Tibial nerve (tissue), 4 donors: ENCODE data around the gene DPH5.

Source experiments
- EP300 ChIP-seq, 2 donors: sonication (generic); formaldehyde crosslinking; IDR thresholded peaks; one replicate each; pipeline ENCODE4 v1.6.1; 2017; ENCODE audit warnings: antibody characterized with exemption in 2 of 2, mild to moderate bottlenecking in 1 of 2
- POLR2A ChIP-seq, 2 donors: fragments of 450-650 bp; IDR thresholded peaks; one replicate each; pipeline ENCODE4 v1.6.1; 2017; ENCODE audit warnings: antibody characterized with exemption in 2 of 2, mild to moderate bottlenecking in 2 of 2, moderate library complexity in 2 of 2
- TF ChIP-seq, protein P1 (sequence below), 5 experiments: fragments of 200-600 bp in 3 of 5; fragments of 450-650 bp in 2 of 5; sonication (generic) in 3 of 5; IDR thresholded peaks; one replicate each; pipeline ENCODE4 v1.5.1; 2016 to 2019; ENCODE audit warnings: antibody characterized with exemption in 5 of 5, mild to moderate bottlenecking in 3 of 5, moderate library complexity in 2 of 5

DNA sequence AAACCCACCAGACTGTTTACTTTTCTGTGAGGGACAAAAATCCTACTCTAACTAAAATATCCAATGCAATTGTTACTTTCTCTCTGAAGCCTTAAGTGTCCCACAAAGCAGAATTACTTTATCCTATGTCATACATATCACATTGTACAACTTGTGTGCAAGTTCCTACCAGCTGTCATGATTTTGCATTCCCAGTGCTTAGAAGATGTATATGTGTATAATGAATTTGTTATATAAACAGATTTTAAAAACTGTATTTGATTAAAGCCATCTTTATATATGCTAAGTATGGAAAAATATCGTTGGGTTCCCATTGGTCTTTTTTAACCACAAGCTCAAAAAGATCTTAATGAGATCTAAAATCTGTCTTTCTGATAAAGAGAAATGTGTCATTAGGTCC lies 57.0 kb downstream of the DPH5 start:
- TF ChIP-seq EP300 (IDR thresholded peaks at IDR 0.05) (no peak), POLR2A (IDR thresholded peaks at IDR 0.05) (no peak)
- TF ChIP-seq, protein P1, sequence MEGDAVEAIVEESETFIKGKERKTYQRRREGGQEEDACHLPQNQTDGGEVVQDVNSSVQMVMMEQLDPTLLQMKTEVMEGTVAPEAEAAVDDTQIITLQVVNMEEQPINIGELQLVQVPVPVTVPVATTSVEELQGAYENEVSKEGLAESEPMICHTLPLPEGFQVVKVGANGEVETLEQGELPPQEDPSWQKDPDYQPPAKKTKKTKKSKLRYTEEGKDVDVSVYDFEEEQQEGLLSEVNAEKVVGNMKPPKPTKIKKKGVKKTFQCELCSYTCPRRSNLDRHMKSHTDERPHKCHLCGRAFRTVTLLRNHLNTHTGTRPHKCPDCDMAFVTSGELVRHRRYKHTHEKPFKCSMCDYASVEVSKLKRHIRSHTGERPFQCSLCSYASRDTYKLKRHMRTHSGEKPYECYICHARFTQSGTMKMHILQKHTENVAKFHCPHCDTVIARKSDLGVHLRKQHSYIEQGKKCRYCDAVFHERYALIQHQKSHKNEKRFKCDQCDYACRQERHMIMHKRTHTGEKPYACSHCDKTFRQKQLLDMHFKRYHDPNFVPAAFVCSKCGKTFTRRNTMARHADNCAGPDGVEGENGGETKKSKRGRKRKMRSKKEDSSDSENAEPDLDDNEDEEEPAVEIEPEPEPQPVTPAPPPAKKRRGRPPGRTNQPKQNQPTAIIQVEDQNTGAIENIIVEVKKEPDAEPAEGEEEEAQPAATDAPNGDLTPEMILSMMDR (IDR thresholded peaks at IDR 0.05), result no peak
